HepG2 (cell line): Measurements from ENCODE around the gene ETFB. TPM values are rescaled to one million over a fixed set of nuclear protein-coding genes. Genes with fewer than 3 reads are reported as not detected.

Source experiments
- FOXO4 ChIP-seq: sonication (generic); formaldehyde crosslinking; conservative IDR thresholded peaks from 2 replicates; pipeline ENCODE4 v1.8.1; 2023; ENCODE audit warnings: missing genetic modification reagents
- FOXP1 ChIP-seq, 2 experiments: fragments of 450-650 bp in 1 of 2; IDR thresholded peaks; 2 replicates each; pipeline ENCODE4 v1.6.1; 2017 to 2018; ENCODE audit warnings: antibody characterized with exemption in 1 of 2
- GZF1 ChIP-seq: sonication (generic); formaldehyde crosslinking; IDR thresholded peaks from 2 replicates; pipeline ENCODE4 v1.5.1; 2020; ENCODE audit warnings: mild to moderate bottlenecking, missing genetic modification reagents
- MED13 ChIP-seq: sonication (generic); formaldehyde crosslinking; IDR thresholded peaks from 2 replicates; pipeline ENCODE4 v1.5.0; 2020; ENCODE audit warnings: missing genetic modification reagents
- PLSCR1 ChIP-seq: sonication (generic); formaldehyde crosslinking; IDR thresholded peaks from 2 replicates; pipeline ENCODE4 v1.5.0; 2020; ENCODE audit warnings: missing genetic modification reagents, mild to moderate bottlenecking, borderline replicate concordance
- POGZ ChIP-seq: sonication (generic); formaldehyde crosslinking; IDR thresholded peaks from 2 replicates; pipeline ENCODE4 v1.4.0; 2020; ENCODE audit warnings: mild to moderate bottlenecking, missing genetic modification reagents
- SATB2 ChIP-seq: sonication (generic); formaldehyde crosslinking; IDR thresholded peaks from 2 replicates; pipeline ENCODE4 v1.5.0; 2020; ENCODE audit warnings: missing genetic modification reagents
- ZBTB33 ChIP-seq: sonication (generic); formaldehyde crosslinking; IDR thresholded peaks from 2 replicates; pipeline ENCODE4 v1.4.0; 2020; ENCODE audit warnings: missing genetic modification reagents
- ZNF407 ChIP-seq: sonication (generic); formaldehyde crosslinking; IDR thresholded peaks from one replicate; pipeline ENCODE4 v1.5.1; 2020; ENCODE audit warnings: mild to moderate bottlenecking, missing genetic modification reagents; ENCODE audit errors: not compliant biosample characterization
- polyA plus RNA-seq, 8 experiments: library from polyadenylated mRNA; depleted of rRNA in 3 of 8; stranded (reverse) in 7 of 8; unstranded in 1 of 8; fragments of >200 nt; fragmentation: Illumina TruSeq in 4 of 8; extraction: Trizol in 4 of 8; gene quantifications; 2 replicates each; pipeline versions ENCODE4 v1.2.1 to v1.2.3, GENCODE V29; 2011 to 2016; ENCODE audit warnings: low read depth in 4 of 8, missing spikeins in 1 of 8, mixed read lengths in 1 of 8; ENCODE audit not compliant: insufficient read depth in 1 of 8
- total RNA-seq, 5 experiments: library from RNA; depleted of rRNA; stranded (reverse); fragments of >200 nt; fragmentation: Illumina TruSeq; extraction: Trizol; gene quantifications; 2 replicates each; pipeline ENCODE4 v1.2.3, GENCODE V29; 2016; ENCODE audit warnings: low read depth in 1 of 5
- TF ChIP-seq, protein P1 (sequence below): sonication (generic); formaldehyde crosslinking; IDR thresholded peaks from 2 replicates; pipeline ENCODE4 v1.5.0; 2020; ENCODE audit warnings: mild to moderate bottlenecking, missing genetic modification reagents
- TF ChIP-seq, protein P2 (sequence below): sonication (generic); formaldehyde crosslinking; IDR thresholded peaks from 2 replicates; pipeline ENCODE4 v1.5.0; 2020; ENCODE audit warnings: missing genetic modification reagents

ETFB gene
- total and polyA plus RNA-seq, 2 of the 13 experiments (the other 11 are each of a cell fraction or from before 2014, with no cell fraction given): 678 to 1,314 TPM

- TF ChIP-seq, protein P1, sequence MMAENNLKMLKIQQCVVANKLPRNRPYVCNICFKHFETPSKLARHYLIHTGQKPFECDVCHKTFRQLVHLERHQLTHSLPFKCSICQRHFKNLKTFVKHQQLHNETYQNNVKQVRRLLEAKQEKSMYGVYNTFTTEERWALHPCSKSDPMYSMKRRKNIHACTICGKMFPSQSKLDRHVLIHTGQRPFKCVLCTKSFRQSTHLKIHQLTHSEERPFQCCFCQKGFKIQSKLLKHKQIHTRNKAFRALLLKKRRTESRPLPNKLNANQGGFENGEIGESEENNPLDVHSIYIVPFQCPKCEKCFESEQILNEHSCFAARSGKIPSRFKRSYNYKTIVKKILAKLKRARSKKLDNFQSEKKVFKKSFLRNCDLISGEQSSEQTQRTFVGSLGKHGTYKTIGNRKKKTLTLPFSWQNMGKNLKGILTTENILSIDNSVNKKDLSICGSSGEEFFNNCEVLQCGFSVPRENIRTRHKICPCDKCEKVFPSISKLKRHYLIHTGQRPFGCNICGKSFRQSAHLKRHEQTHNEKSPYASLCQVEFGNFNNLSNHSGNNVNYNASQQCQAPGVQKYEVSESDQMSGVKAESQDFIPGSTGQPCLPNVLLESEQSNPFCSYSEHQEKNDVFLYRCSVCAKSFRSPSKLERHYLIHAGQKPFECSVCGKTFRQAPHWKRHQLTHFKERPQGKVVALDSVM (CRISPR knock-in tag): no peak
- no peak for TF ChIP-seq FOXO4 (CRISPR knock-in tag)
- peak; percentile 22; the same call in 1 of the 2 replicates for TF ChIP-seq ZBTB33 (CRISPR knock-in tag)
- TF ChIP-seq SATB2: no peak
- TF ChIP-seq POGZ (CRISPR knock-in tag): no peak
- no peak for TF ChIP-seq FOXP1 (IDR thresholded peaks at IDR 0.05)
- 0 out of 2 replicates have a peak, but pooled peaks have one; percentile 27 for TF ChIP-seq FOXP1 (CRISPR knock-in tag; IDR thresholded peaks at IDR 0.05)
- no peak for TF ChIP-seq PLSCR1 (CRISPR knock-in tag)
- TF ChIP-seq MED13: no peak
- TF ChIP-seq, protein P2, sequence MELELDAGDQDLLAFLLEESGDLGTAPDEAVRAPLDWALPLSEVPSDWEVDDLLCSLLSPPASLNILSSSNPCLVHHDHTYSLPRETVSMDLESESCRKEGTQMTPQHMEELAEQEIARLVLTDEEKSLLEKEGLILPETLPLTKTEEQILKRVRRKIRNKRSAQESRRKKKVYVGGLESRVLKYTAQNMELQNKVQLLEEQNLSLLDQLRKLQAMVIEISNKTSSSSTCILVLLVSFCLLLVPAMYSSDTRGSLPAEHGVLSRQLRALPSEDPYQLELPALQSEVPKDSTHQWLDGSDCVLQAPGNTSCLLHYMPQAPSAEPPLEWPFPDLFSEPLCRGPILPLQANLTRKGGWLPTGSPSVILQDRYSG: no peak
- TF ChIP-seq GZF1: no peak
- TF ChIP-seq ZNF407 (CRISPR knock-in tag): no peak
These were observed 1.7 kb downstream of the ETFB start (continued) for GRCh38 chr19:51364200-51365106.
